G401.6 (cell line): ENCODE results near the gene SLC16A2.
A peak's percentile ranks its signal among the peaks of the same experiment; 100 is the strongest.
"Not testable (repeated sequence)": the region's sequence is repeated elsewhere in the genome, so short reads cannot be mapped to it uniquely, and the experiment has no call there.

ENCODE experiments used
- FAIRE-seq: peaks from 2 replicates; lab custom pipeline; 2012; peaks lifted over from hg19 to GRCh38; lab: Jason Lieb, UNC

Gene SLC16A2

GRCh38 chrX:74507191-74507590, 85.9 kb downstream of the SLC16A2 start:
- FAIRE-seq = no peak

- no peak for FAIRE-seq
Measured at GRCh38 chrX:74509989-74510388, 88.7 kb downstream of the SLC16A2 start.

GRCh38 chrX:74510401-74510800, 89.1 kb downstream of the SLC16A2 start:
- no peak for FAIRE-seq

- no peak for FAIRE-seq
Measured at GRCh38 chrX:74511704-74512103, 90.4 kb downstream of the SLC16A2 start.

GRCh38 chrX:74514384-74514783, 93.1 kb downstream of the SLC16A2 start:
- FAIRE-seq = no peak

GRCh38 chrX:74515356-74515755, 94.1 kb downstream of the SLC16A2 start:
- FAIRE-seq = no peak

- not testable (repeated sequence) for FAIRE-seq
Measured at GRCh38 chrX:74516013-74516412, 94.7 kb downstream of the SLC16A2 start.

- FAIRE-seq = no peak
Measured at GRCh38 chrX:74519870-74520269, 98.6 kb downstream of the SLC16A2 start.

GRCh38 chrX:74520291-74520690, 99.0 kb downstream of the SLC16A2 start:
- no peak for FAIRE-seq

- FAIRE-seq = no peak
Measured at GRCh38 chrX:74520896-74521295, 99.6 kb downstream of the SLC16A2 start.

- no peak for FAIRE-seq
Measured at GRCh38 chrX:74521961-74522751, 100.9 kb downstream of the SLC16A2 start.

GRCh38 chrX:74523224-74523623, 101.9 kb downstream of the SLC16A2 start:
- FAIRE-seq = no peak

- FAIRE-seq = no peak
Measured at GRCh38 chrX:74523870-74524735, 102.8 kb downstream of the SLC16A2 start.

GRCh38 chrX:74525116-74525515, 103.8 kb downstream of the SLC16A2 start:
- FAIRE-seq = no peak

- FAIRE-seq = no peak
Measured at GRCh38 chrX:74526764-74527163, 105.5 kb downstream of the SLC16A2 start.

- no peak for FAIRE-seq
Measured at GRCh38 chrX:74527350-74527749, 106.1 kb downstream of the SLC16A2 start.

GRCh38 chrX:74529311-74529710, 108.0 kb downstream of the SLC16A2 start:
- FAIRE-seq = no peak

- FAIRE-seq = no peak
Measured at GRCh38 chrX:74531081-74531480, 109.8 kb downstream of the SLC16A2 start.

GRCh38 chrX:74534569-74535038, 113.3 kb downstream of the SLC16A2 start:
- no peak for FAIRE-seq

- no peak for FAIRE-seq
Measured at GRCh38 chrX:74535086-74535407, 113.8 kb downstream of the SLC16A2 start.

GRCh38 chrX:74535408-74536151, 114.3 kb downstream of the SLC16A2 start:
- peak; percentile 77 for FAIRE-seq

GRCh38 chrX:74536152-74536831, 115.0 kb downstream of the SLC16A2 start:
- FAIRE-seq = no peak
